ENCODE data around the gene LSP1.

GRCh38 chr11:1838077-1838425, 14.8 kb upstream of the LSP1 start:
- TF ChIP-seq CTCF (conservative IDR thresholded peaks at IDR 0.05) (peak; percentile 58; the same call in 1 of the 2 replicates), ZFX (IDR thresholded peaks at IDR 0.05) (no peak)
